ENCODE data around the gene ARSA.

The ARSA gene

DNA sequence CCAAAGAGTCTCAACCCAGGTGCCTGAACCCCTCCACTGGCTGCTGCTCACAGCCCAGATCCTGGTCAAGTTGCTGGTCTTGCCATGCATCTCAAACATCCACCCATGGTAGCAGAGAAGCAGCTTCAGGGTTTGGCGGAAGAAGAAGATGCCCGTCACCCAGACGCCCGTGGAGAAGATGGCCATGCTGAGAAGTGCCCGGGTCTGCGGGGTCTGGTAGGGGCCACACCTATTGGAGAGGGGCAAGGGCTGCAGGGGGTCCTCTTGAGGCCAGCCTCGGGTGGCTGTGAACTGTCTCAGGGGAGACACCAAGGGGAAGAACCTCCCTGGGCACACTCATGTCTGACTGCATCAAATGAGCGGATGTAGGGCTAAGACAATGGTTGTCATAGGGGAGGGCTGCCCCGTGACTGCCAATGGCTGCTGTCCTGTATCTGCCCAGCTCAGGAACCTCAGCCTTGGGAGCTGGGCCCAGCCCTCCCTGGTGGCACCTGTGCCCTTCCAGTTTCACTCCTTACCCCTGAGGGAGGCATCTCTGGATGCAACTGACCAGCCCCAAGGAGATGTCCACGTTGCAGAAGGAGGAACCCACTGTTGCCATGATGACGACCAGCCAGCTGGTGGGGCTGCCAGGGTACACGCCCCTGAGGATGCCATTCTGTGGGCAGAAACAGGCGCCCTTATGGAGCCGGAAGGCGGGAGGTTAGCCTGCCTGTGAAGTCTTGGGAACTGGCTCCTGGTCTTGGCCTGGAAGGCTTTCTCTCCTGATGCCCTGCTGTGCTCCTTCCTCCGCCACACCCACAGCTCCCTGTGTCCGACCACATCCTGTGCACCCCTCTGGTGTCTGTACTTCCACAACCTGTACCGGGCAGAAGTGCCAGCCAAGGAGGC lies 50.9 kb downstream of the ARSA start:
- no peak for DNase-seq

DNA sequence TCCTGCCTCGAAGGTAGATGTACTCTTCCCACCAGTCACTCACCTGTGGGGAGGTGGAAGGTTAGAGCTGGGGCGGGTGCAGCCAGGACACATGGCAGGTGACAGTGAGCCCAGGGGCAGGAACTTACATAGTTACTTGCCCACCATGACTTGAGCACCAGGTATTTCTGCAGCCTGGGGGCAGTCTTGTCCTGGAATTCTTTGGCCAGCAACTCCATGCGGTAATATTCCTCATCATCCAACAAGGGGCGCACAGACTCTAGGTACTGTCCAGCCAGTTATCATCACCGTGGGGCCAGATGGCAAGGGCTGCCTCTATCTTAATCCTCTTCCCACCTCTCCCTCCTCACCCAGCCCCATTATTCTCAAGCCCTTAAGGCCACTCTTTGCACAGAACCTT lies 51.9 kb downstream of the ARSA start:
- no peak for DNase-seq

DNA sequence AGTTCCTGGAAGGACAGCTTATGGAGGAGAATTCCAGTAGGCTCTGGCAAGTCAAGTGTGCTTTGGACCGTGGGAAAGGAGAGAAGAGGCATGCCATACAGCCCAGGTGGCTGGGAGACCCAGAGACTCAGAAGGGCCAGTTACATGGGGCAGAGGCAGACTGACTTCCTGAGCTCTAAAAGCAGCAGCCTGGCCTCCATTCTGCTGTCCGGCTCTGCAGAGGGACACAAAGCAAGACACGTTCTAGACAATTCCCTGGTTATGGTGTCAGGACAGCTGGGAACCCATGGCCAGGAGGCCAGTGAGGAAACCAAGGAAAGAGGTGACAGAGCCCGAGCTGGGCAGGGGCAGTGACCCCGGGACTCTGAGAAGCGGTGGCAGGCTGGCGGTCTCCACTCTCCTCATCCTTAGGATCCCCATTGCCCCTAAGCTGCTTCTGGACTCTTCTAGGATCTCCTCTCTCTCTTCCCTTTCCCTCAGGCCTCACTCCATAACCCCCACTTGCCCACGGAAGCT lies 52.5 kb downstream of the ARSA start:
- no peak for DNase-seq

All from NCI-H1436 treated with DMSO at 0.1 percent for 48 hours (cell line).